ENCODE data around the gene SUMO1.
"Not testable (repeated sequence)": the region's sequence is repeated elsewhere in the genome, so short reads cannot be mapped to it uniquely, and the experiment has no call there.

The SUMO1 gene

GRCh38 chr2:202238234-202239197 is at the start of gene SUMO1:
TSS of gene SUMO1 (minus strand) at chr2:202238597. CDS start at chr2:202238451, 146 bp downstream.
- DNase-seq (ENCODE audit: low read depth): peak; percentile 88

- no peak for DNase-seq (ENCODE audit: low read depth)
These were observed 48.2 kb upstream of the SUMO1 start for GRCh38 chr2:202286595-202286994.

GRCh38 chr2:202278944-202279343 is 40.5 kb upstream of the SUMO1 start:
- DNase-seq (ENCODE audit: low read depth): peak; percentile 84

- peak; percentile 84 for DNase-seq (ENCODE audit: low read depth)
These were observed 39.8 kb upstream of the SUMO1 start for GRCh38 chr2:202278036-202278760.

GRCh38 chr2:202276078-202276720 is 37.8 kb upstream of the SUMO1 start:
- DNase-seq (ENCODE audit: low read depth): peak; percentile 81

- DNase-seq (ENCODE audit: low read depth): no peak
These were observed 32.1 kb upstream of the SUMO1 start for GRCh38 chr2:202270487-202270886.

- DNase-seq (ENCODE audit: low read depth): no peak
These were observed 31.2 kb upstream of the SUMO1 start for GRCh38 chr2:202269585-202269984.

- no peak for DNase-seq (ENCODE audit: low read depth)
These were observed 29.1 kb upstream of the SUMO1 start for GRCh38 chr2:202267495-202267894.

- DNase-seq (ENCODE audit: low read depth): peak; percentile 97
These were observed 27.3 kb upstream of the SUMO1 start, which contains the start of gene NOP58 for GRCh38 chr2:202265467-202266277. TSS of gene NOP58 (plus strand) at chr2:202265763. CDS start at chr2:202265942, 179 bp downstream.

- DNase-seq (ENCODE audit: low read depth): peak; percentile 48
These were observed 23.1 kb upstream of the SUMO1 start for GRCh38 chr2:202261531-202261930.

- peak; percentile 15 for DNase-seq (ENCODE audit: low read depth)
These were observed 13.1 kb upstream of the SUMO1 start for GRCh38 chr2:202251494-202251893.

- DNase-seq (ENCODE audit: low read depth): peak; percentile 69
These were observed 11.3 kb upstream of the SUMO1 start for GRCh38 chr2:202249521-202250253.

- not testable (repeated sequence) for DNase-seq (ENCODE audit: low read depth)
These were observed 9.3 kb upstream of the SUMO1 start for GRCh38 chr2:202247710-202248109.

- peak; percentile 71 for DNase-seq (ENCODE audit: low read depth)
These were observed 587 bp downstream of the SUMO1 start for GRCh38 chr2:202237787-202238233.

GRCh38 chr2:202221873-202222272 is 16.5 kb downstream of the SUMO1 start:
- DNase-seq (ENCODE audit: low read depth): peak; percentile 49

GRCh38 chr2:202215179-202215578 is 23.2 kb downstream of the SUMO1 start:
- DNase-seq (ENCODE audit: low read depth): peak; percentile 41

GRCh38 chr2:202208526-202208925 is 29.9 kb downstream of the SUMO1 start:
- DNase-seq (ENCODE audit: low read depth): no peak

- DNase-seq (ENCODE audit: low read depth): no peak
These were observed 33.5 kb downstream of the SUMO1 start for GRCh38 chr2:202204855-202205254.

- DNase-seq (ENCODE audit: low read depth): no peak
These were observed 35.0 kb downstream of the SUMO1 start for GRCh38 chr2:202203348-202203747.
